Heart left ventricle (tissue), 16 donors: ENCODE data around the gene GCSH. TPM values are rescaled to one million over a fixed set of nuclear protein-coding genes. Genes with fewer than 3 reads are reported as not detected.
"Not testable (repeated sequence)": the region's sequence is repeated elsewhere in the genome, so short reads cannot be mapped to it uniquely, and the experiment has no call there.

ENCODE experiments used
- ATAC-seq, 4 donors: fragments of 200-7000 bp; cut with Tn5 transposase; one replicate each; pipeline ENCODE4 v1.9.1; 2020 to 2022; ENCODE audit warnings: moderate library complexity in 4 of 4, mild to moderate bottlenecking in 3 of 4, moderate number of reproducible peaks in 1 of 4
- DNase-seq, 5 donors: peaks; one replicate each; pipeline ENCODE4 v3.0.0-alpha.2; 2020
- H3K27ac ChIP-seq, 12 donors: fragments of 200-600 bp; sonication (generic) in 4 of 12; one replicate each; pipeline versions ENCODE4 v1.5.0 to v1.8.0; 2016 to 2022; ENCODE audit warnings: mild to moderate bottlenecking in 2 of 12
- H3K27me3 ChIP-seq, 9 donors: fragments of 200-600 bp; sonication (generic) in 2 of 9; one replicate each; pipeline versions ENCODE4 v1.5.1 to v1.8.0; 2016 to 2022; ENCODE audit warnings: mild to moderate bottlenecking in 3 of 9
- H3K36me3 ChIP-seq, 9 donors: fragments of 200-600 bp; sonication (generic) in 2 of 9; one replicate each; pipeline versions ENCODE4 v1.5.0 to v1.8.0; 2018 to 2022; ENCODE audit warnings: mild to moderate bottlenecking in 2 of 9
- H3K4me1 ChIP-seq, 12 donors: fragments of 200-600 bp; sonication (generic) in 4 of 12; one replicate each; pipeline versions ENCODE4 v1.5.0 to v1.8.0; 2016 to 2022; ENCODE audit warnings: mild to moderate bottlenecking in 3 of 12
- H3K4me3 ChIP-seq, 12 donors: fragments of 200-600 bp; sonication (generic) in 4 of 12; one replicate each; pipeline versions ENCODE4 v1.5.0 to v1.8.0; 2017 to 2022; ENCODE audit warnings: mild to moderate bottlenecking in 9 of 12, moderate library complexity in 4 of 12
- H3K9me3 ChIP-seq, 12 donors: fragments of 200-600 bp; sonication (generic) in 4 of 12; one replicate each; pipeline versions ENCODE4 v1.5.0 to v1.8.0; 2016 to 2022; ENCODE audit warnings: mild to moderate bottlenecking in 1 of 12
- POLR2A ChIP-seq, 2 donors: fragments of 450-650 bp; IDR thresholded peaks; one replicate each; pipeline ENCODE4 v1.6.1; 2017; ENCODE audit warnings: antibody characterized with exemption in 2 of 2, mild to moderate bottlenecking in 2 of 2, moderate library complexity in 2 of 2
- WGBS, 4 donors: extraction: QIAGEN DNeasy Blood & Tissue Kit in 2 of 4; methylation state at CpG; one replicate each; pipeline versions ENCODE4 v1.1.5 to v1.1.7; 2013 to 2018; 5-methylcytosine and 5-hydroxymethylcytosine counted together
- intact Hi-C, 10 donors: fragments of 100-400 bp; cut with DNase I; formaldehyde crosslinking; loops; one replicate each; pipeline versions ENCODE4 v1.11.1 to v1.14.2; 2022
- polyA plus RNA-seq, 2 donors: library from polyadenylated mRNA; stranded (reverse); fragments of 200-250 nt; gene quantifications; one replicate each; pipeline ENCODE4 v1.2.3, GENCODE V29; 2013
- total RNA-seq, 9 donors: library from RNA; depleted of rRNA in 2 of 9; stranded (reverse); fragments of >200 nt in 2 of 9; fragmentation: NEBNext Ultra II Directional in 3 of 9; extraction: Animal tissue kit (Norgen Biotek cat#: 25700) in 3 of 9; gene quantifications; one replicate each; pipeline versions ENCODE4 v1.1.0 to v1.2.4, GENCODE V29; 2016 to 2023
- TF ChIP-seq, protein P1 (sequence below), 12 donors: fragments of 200-600 bp; sonication (generic) in 4 of 12; IDR thresholded peaks; one replicate each; pipeline versions ENCODE4 v1.5.0 to v1.8.0; 2018 to 2022; ENCODE audit warnings: antibody characterized with exemption in 12 of 12, mild to moderate bottlenecking in 5 of 12
- donor health status: ischemic (EF 13 %, LVEDD 7.1; RV severe dilation, severe dysfunction).
- donor health status: healthy with polysubstance abuse.
- donor health status: DM: no; HTN: yes; CAD: no.
- donor health status: DM: no; HTN: no; CAD: no.
- donor health status: ischemic (EF 25% LVEDD 6.9; RV normal size, moderate dysfunction).
- donor health status: ischemic (EF 25% LVEDD 5.7; RV mildly dilated, moderate dysfunction).
- donor health status: healthy.
- donor health status: DM: yes; HTN: yes; CAD: no.
- donor health status: ischemic (EF 35%, LVEDD 5.7; RV mildly dilated, moderate dysfunction).
- donor health status: nonischemic (EF 11% LVEDD 7.7; RV severe dilation, severe dysfunction).
- donor health status: DM: yes; HTN: yes; CAD: no.
- donor health status: PGD.
- donor health status: ischemic (EF 29% LVEDD 5.4; RV normal size, mild dysfunction).
- donor health status: nonischemic (EF 23%, LVEDD 6.1; RV moderate dilation, normal function).

GCSH gene
- total and polyA plus RNA-seq, 11 donors: 22.3 to 51.2 (median 40.1) TPM

DNA sequence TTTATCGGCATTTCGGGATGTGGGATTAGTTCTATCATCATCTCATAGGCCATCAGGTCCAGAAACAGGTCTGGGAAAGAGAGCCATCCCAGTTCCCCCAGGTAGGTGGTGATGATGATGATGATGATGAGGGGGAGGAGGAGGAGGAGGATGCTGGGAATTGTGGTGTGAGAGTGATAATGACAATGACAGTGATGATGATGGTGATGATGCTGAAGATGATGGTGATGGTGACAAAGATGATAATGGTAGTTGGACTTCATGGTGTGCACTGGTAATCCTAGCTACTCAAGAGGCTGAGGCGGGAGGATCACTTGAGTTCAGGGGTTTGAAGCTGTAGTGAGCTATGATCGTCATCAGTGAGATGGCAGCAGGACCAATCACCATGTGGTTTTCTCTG lies 16.3 kb upstream of the GCSH start:
- Histone ChIP-seq H3K27me3 (no peaks in the 10 kb centered on the region), H3K27ac (no peak overlapping the region), H3K36me3 (no peaks in the 10 kb centered on the region), H3K4me1 (no peaks in the 10 kb centered on the region), H3K9me3 (no peaks in the 10 kb centered on the region), H3K4me3 (no peak overlapping the region)
- intact Hi-C loops: no loop called here
- DNase-seq (no peak), ATAC-seq (no peak)
- 89 to 95% (median 91%) methylated on average over 4 of the region's 4 CpGs for WGBS, 4 donors
- TF ChIP-seq, protein P1, sequence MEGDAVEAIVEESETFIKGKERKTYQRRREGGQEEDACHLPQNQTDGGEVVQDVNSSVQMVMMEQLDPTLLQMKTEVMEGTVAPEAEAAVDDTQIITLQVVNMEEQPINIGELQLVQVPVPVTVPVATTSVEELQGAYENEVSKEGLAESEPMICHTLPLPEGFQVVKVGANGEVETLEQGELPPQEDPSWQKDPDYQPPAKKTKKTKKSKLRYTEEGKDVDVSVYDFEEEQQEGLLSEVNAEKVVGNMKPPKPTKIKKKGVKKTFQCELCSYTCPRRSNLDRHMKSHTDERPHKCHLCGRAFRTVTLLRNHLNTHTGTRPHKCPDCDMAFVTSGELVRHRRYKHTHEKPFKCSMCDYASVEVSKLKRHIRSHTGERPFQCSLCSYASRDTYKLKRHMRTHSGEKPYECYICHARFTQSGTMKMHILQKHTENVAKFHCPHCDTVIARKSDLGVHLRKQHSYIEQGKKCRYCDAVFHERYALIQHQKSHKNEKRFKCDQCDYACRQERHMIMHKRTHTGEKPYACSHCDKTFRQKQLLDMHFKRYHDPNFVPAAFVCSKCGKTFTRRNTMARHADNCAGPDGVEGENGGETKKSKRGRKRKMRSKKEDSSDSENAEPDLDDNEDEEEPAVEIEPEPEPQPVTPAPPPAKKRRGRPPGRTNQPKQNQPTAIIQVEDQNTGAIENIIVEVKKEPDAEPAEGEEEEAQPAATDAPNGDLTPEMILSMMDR (IDR thresholded peaks at IDR 0.05): no peak
- no peak for TF ChIP-seq POLR2A (IDR thresholded peaks at IDR 0.05)

DNA sequence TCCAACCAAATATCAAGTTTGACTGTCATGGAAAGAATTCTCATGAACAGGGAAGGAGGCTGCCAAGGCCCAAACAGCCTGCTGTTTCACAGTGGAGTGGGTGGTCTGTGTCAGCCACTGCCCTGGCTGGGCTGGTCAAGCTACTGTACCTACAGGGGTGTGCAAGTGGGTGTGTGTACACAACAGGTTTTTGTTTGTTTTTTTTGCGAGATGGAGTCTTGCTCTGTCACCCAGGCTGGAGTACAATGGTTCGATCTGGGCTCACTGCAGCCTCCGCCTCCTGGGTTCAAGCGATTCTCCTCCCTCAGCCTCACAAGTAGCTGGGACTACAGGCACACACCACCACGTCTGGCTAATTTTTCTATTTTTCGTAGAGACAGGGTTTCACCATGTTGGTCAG lies 13.1 kb upstream of the GCSH start:
- H3K27ac ChIP-seq, intact Hi-C loops, H3K9me3 ChIP-seq, H3K27me3 ChIP-seq, DNase-seq, H3K4me1 ChIP-seq, H3K36me3 ChIP-seq, H3K4me3 ChIP-seq, ATAC-seq: not testable (repeated sequence)
- WGBS, 4 donors: 91 to 96% (median 92%) methylated on average over 6 of the region's 6 CpGs

DNA sequence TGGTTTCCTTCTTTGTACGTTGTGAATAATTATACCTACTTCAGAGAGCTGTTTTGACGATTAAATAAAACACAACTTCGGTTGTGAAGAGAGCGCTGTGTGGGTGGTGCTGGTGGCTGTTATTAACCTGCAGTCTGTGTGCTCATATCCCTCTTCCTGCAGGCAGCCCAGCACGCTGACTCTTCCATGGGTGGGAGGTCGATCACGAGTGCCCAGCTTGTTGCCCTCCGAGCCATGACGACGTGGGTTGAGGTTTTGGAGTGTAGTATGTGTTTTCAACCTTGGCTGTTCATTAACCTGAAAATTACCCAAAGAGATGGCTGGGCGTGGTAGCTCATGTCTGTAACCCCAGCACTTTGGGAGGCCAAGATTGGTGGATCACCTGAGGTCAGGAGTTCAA lies 11.3 kb upstream of the GCSH start:
- DNase-seq (no peak), ATAC-seq (no peak)
- Histone ChIP-seq H3K4me3 (no peak overlapping the region), H3K27ac (no peak overlapping the region), H3K27me3 (no peaks in the 10 kb centered on the region), H3K9me3 (no peaks in the 10 kb centered on the region), H3K36me3 (no peaks in the 10 kb centered on the region), H3K4me1 (no peaks in the 10 kb centered on the region)
- no peak for TF ChIP-seq POLR2A (IDR thresholded peaks at IDR 0.05)
- TF ChIP-seq, protein P1 (IDR thresholded peaks at IDR 0.05): no peak
- intact Hi-C loops: no loop called here
- 85 to 88% (median 87%) methylated on average over 11 of the region's 11 CpGs for WGBS, 4 donors

DNA sequence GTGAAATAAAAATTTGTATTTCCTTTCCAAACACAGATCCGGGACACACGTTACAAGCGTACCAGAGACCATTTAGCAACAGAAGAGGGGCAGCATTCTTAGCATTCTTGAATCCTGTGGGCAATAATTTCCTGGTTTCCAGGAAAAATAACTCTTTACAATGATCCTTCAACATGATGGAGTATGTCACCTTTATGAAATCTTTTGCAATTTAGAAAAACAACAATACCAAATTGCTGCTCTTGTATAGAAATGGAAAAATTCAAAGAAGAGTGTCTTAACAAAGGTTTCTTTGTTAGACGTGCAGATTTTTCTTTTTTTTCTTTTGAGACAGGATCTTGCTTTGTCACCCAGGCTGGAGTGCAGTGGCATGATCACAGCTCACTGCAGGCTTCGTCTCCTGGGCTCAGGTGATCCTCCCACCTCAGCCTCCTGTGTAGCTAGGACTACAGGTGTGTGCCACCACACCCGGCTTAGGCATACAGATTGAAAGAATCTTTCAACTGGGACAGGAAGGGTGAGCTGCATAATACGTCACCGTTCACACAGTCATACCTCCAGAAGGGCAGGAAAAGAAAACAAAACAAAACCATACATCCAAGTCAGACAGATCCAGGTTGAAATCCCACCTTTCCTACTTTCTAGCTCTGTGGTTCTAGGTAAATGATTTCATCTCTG lies 10.8 kb upstream of the GCSH start:
- TF ChIP-seq, protein P1 (IDR thresholded peaks at IDR 0.05): no peak

DNA sequence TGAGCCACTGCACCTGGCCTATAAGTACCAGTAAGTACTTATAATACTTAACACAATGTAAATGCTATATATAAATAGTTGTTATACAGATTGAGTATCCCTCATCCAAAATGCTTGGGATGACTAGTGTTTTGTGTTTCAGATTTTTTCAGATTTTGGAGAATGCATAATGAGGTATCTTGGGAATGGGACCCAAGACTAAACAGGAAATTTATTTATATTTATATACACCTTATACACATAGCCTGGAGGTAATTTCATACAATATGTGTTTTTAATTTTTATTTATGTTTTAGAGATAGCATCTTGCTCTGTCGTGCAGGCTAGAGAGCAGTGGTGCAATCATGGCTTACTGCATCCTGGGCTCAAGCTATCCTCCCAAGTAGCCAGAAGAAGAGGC lies 9.8 kb upstream of the GCSH start:
- intact Hi-C loops: no loop called here
- Histone ChIP-seq H3K9me3 (no peaks in the 10 kb centered on the region), H3K27me3 (no peaks in the 10 kb centered on the region), H3K36me3 (no peaks in the 10 kb centered on the region), H3K4me3 (no peak overlapping the region), H3K4me1 (no peaks in the 10 kb centered on the region), H3K27ac (no peak overlapping the region)
- WGBS, 4 donors: 83 to 100% (median 91%) methylated on average over 1 of the region's 1 CpG
- no peak for ATAC-seq
- no peak for DNase-seq
- TF ChIP-seq POLR2A (IDR thresholded peaks at IDR 0.05): no peak
- TF ChIP-seq, protein P1 (IDR thresholded peaks at IDR 0.05): no peak

More for the DNA sequence above, 10.8 kb upstream of the GCSH start:
- ATAC-seq: no peak
- 55 to 70% (median 64%) methylated on average over 8 of the region's 8 CpGs for WGBS, 4 donors
- Histone ChIP-seq H3K9me3 (no peaks in the 10 kb centered on the region), H3K4me1 (no peaks in the 10 kb centered on the region), H3K36me3 (no peaks in the 10 kb centered on the region), H3K4me3 (no peak overlapping the region), H3K27ac (no peak overlapping the region), H3K27me3 (no peaks in the 10 kb centered on the region)
- no peak for DNase-seq
- intact Hi-C loops: no loop called here
